Type B pancreatic cell (in vitro differentiated cells): Measurements from ENCODE around the gene STAT5B. TPM values are rescaled to one million over a fixed set of nuclear protein-coding genes. Genes with fewer than 3 reads are reported as not detected.

Source experiments
- DNase-seq: peaks from one replicate; pipeline ENCODE4 v3.0.0; 2021; ENCODE audit warnings: mixed read lengths; ENCODE audit not compliant: unreplicated experiment; ENCODE audit errors: extremely low spot score
- H3K27ac Mint-ChIP-seq: 2 replicates; pipeline ENCODE4 v1.8.0; 2021; ENCODE audit warnings: mild to moderate bottlenecking, mixed read lengths
- H3K27me3 Mint-ChIP-seq: 2 replicates; pipeline ENCODE4 v1.8.0; 2021; ENCODE audit warnings: mixed read lengths
- H3K36me3 Mint-ChIP-seq: 2 replicates; pipeline ENCODE4 v1.8.0; 2021; ENCODE audit warnings: mixed read lengths
- H3K4me1 Mint-ChIP-seq: one replicate; pipeline ENCODE4 v1.8.0; 2021; ENCODE audit warnings: mixed read lengths; ENCODE audit not compliant: unreplicated experiment
- H3K4me3 Mint-ChIP-seq: 2 replicates; pipeline ENCODE4 v1.8.0; 2021; ENCODE audit warnings: mild to moderate bottlenecking, mixed read lengths
- H3K9me3 Mint-ChIP-seq: 2 replicates; pipeline ENCODE4 v1.8.0; 2021; ENCODE audit warnings: mixed read lengths
- total RNA-seq: library from RNA; stranded (reverse); gene quantifications from 2 replicates; pipeline ENCODE4 v1.2.1, GENCODE V29; 2021; ENCODE audit warnings: low replicate concordance
- TF ChIP-seq, protein P1 (sequence below): fragments of 200-600 bp; sonication (generic); conservative IDR thresholded peaks from 2 replicates; pipeline ENCODE4 v1.5.0; 2021; ENCODE audit warnings: antibody characterized with exemption, mild to moderate bottlenecking

The STAT5B gene
- total RNA-seq, 1 donor from 2014 or later = 42.3 TPM

DNA sequence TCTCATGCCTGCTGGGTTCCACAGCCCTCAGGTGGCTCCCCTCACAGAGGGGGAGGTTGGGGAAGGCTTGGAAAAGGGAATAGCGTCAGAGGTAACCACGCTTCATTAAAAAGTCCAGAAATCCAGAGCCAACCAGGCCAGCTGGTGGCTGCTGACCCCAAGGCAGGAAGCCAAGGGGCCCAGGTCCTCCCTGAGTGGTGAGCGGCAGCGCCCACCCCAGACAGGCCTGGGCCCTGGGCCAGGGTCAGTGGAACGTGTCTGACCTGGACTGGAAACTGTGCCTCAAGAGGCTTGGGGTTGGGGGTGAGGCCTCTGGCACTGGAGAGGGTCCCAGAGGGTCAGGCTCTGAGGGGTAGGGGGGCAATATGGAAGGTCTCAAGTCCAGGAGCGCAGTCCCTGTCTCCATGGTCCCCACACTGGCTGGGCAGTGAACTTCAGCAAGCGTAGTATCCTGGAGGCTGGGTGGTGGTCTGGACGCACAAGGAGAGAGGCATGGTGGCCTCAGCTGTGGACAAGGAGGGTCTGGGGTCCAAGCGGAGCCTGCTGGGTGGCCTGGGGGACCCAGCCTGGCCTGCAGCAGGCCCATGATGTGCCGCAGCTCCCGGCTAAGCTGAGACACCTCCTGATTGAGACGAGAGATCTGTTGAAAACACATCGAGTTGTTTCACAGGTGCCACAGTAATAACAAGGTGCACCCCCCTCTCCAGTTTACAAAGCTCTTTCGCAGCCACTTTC is 116.2 kb downstream of the STAT5B start:
- TF ChIP-seq, protein P1, sequence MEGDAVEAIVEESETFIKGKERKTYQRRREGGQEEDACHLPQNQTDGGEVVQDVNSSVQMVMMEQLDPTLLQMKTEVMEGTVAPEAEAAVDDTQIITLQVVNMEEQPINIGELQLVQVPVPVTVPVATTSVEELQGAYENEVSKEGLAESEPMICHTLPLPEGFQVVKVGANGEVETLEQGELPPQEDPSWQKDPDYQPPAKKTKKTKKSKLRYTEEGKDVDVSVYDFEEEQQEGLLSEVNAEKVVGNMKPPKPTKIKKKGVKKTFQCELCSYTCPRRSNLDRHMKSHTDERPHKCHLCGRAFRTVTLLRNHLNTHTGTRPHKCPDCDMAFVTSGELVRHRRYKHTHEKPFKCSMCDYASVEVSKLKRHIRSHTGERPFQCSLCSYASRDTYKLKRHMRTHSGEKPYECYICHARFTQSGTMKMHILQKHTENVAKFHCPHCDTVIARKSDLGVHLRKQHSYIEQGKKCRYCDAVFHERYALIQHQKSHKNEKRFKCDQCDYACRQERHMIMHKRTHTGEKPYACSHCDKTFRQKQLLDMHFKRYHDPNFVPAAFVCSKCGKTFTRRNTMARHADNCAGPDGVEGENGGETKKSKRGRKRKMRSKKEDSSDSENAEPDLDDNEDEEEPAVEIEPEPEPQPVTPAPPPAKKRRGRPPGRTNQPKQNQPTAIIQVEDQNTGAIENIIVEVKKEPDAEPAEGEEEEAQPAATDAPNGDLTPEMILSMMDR = no peak
- DNase-seq = no peak
- no peak overlapping the region for H3K27ac Mint-ChIP-seq
- no peaks in the 10 kb centered on the region for H3K36me3 Mint-ChIP-seq
- H3K4me3 Mint-ChIP-seq = no peak overlapping the region
- peaks cover 4% of the 10 kb centered on the region for H3K4me1 Mint-ChIP-seq
- H3K27me3 Mint-ChIP-seq = no peaks in the 10 kb centered on the region
- no peaks in the 10 kb centered on the region for H3K9me3 Mint-ChIP-seq

DNA sequence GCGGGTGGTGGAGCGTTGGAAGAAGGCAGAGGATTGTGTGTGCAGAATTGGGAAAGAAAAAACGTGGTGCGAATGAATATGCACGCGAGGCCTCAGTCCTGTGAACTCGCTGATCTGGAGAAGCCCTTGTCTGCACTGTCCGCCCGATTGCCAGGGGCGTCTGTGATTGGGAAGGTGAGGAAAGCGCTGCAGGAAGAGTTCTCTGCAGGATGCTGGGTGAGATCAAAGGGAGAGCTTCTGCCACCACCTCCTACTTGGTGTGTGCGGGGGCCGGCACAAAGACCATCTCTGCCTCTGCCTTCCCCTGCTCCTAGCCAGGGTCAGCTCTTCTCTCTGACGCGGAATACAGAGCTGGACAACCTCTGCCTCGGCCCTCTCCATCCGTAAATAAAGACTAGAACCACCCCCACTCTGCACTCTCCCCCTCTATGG is 120.6 kb downstream of the STAT5B start:
- peaks cover 12% of the 10 kb centered on the region for H3K4me1 Mint-ChIP-seq
- H3K27me3 Mint-ChIP-seq = no peaks in the 10 kb centered on the region
- TF ChIP-seq, protein P1 = no peak
- H3K9me3 Mint-ChIP-seq = no peaks in the 10 kb centered on the region
- H3K4me3 Mint-ChIP-seq = peak overlapping the region; percentile 95
- no peaks in the 10 kb centered on the region for H3K36me3 Mint-ChIP-seq
- no peak overlapping the region for H3K27ac Mint-ChIP-seq
- DNase-seq = no peak

DNA sequence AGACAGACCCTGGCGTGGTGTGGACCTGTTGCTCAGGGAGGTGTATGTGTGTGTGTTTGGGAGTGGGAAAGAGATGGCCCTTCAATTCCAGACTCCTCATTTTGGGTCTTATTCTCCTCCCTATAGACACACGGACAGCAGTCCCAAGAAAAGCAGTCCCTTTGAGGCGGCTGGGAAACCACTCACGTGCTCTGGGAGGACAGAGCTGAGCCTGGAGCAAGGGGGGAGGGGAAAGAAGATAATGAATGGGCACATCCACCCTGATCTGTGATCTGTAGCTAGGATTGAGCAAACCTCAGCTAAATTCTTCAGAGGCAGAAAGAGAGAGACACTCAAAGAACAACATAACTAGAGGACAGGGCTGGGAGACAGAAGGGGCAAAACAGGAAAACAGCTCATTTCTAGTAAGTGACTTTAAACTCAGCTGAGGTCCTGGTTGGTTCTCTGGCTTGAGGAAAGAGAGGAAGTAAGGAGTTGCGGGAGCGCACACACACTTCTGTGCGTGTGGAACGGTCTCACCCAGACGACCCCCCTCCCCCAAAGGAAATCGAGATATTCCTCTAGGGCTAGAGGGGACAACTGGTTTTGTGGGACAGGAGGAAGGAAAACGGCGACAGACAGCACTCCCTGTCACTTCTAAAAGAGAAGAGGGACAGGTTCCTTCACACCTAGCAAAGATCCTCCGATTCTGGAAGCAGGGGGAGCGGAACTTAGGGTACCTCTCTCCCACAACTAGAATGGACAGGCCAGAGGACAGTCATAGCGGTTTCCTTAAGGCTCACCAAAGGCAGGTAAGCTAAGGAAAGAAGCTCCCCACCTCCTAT is 122.1 kb downstream of the STAT5B start:
- TF ChIP-seq, protein P1 = no peak
- Mint-ChIP-seq H3K4me1 (peaks cover 12% of the 10 kb centered on the region), H3K27ac (peak overlapping the region; percentile 90), H3K36me3 (no peaks in the 10 kb centered on the region), H3K4me3 (peak overlapping the region; percentile 95), H3K27me3 (no peaks in the 10 kb centered on the region), H3K9me3 (no peaks in the 10 kb centered on the region)
- DNase-seq = no peak

Other genes starting within 250 kb of the STAT5B start
- 2.1 and 3.0 TPM in 2 replicates for gene C17orf113, start 225.8 kb downstream of the STAT5B start, total RNA-seq
- 1.7 and 3.3 TPM in 2 replicates for gene ZNF385C, start 177.9 kb downstream of the STAT5B start, total RNA-seq
- 0.72 and 1.3 TPM in 2 replicates for gene DHX58, start 163.7 kb downstream of the STAT5B start, total RNA-seq
- gene KAT2A, start 155.0 kb downstream of the STAT5B start, total RNA-seq = 36.0 and 63.5 TPM in 2 replicates
- 0.36 TPM in 1 of 2 replicates, not detected in the other for gene HSPB9, start 153.6 kb downstream of the STAT5B start, total RNA-seq
- gene RAB5C, start 121.4 kb downstream of the STAT5B start, total RNA-seq = 85.6 and 107 TPM in 2 replicates
- gene KCNH4, start 95.2 kb downstream of the STAT5B start, total RNA-seq = not detected in 2 replicates
- not detected in 2 replicates for gene HCRT, start 90.9 kb downstream of the STAT5B start, total RNA-seq
- gene GHDC, start 81.9 kb downstream of the STAT5B start, total RNA-seq = 4.4 and 6.4 TPM in 2 replicates
- 1.6 and 2.0 TPM in 2 replicates for gene STAT5A, start 12.1 kb upstream of the STAT5B start, total RNA-seq
- 64.9 and 80.1 TPM in 2 replicates for gene STAT3, start 112.1 kb upstream of the STAT5B start, total RNA-seq
- gene CAVIN1, start 146.9 kb upstream of the STAT5B start, total RNA-seq = 21.9 and 49.0 TPM in 2 replicates
- 65.5 and 69.4 TPM in 2 replicates for gene ATP6V0A1, start 182.5 kb upstream of the STAT5B start, total RNA-seq